ENCODE results near the gene JADE2. TPM values are rescaled to one million over a fixed set of nuclear protein-coding genes. Genes with fewer than 3 reads are reported as not detected.

JADE2 gene
- polyA plus RNA-seq, 3 donors = 2.1 to 10.2 (median 3.1) TPM

- peak overlapping the region in 2 of 7 donors; percentile 3 to 4 for H3K27ac Mint-ChIP-seq
- no peaks in the 10 kb centered on the region for H3K4me1 Mint-ChIP-seq
- Histone ChIP-seq H3K4me2 (replicated peaks; ENCODE audit: extremely low read depth, low read length, poor library complexity, severe bottlenecking) (no peak overlapping the region), H3K4me3 (replicated peaks in 1 of 3; ENCODE audit: low read depth in 2 of 3, low read length in 3 of 3) (no peak overlapping the region), H3K79me2 (ENCODE audit: insufficient read depth, low read length) (no peaks in the 10 kb centered on the region), H3K9ac (ENCODE audit: insufficient read depth, low read length, poor library complexity, severe bottlenecking) (no peak overlapping the region), H3K27ac (ENCODE audit: low read depth in 1 of 2, low read length in 2 of 2) (no peak overlapping the region), H4K20me1 (ENCODE audit: insufficient read depth, low read length) (no peaks in the 10 kb centered on the region), H3K4me1 (ENCODE audit: control insufficient read depth in 1 of 2, insufficient read depth in 2 of 2, low read length in 2 of 2) (no peaks in the 10 kb centered on the region), H3K27me3 (ENCODE audit: control insufficient read depth in 2 of 2, insufficient read depth in 2 of 2, low read length in 2 of 2) (no peaks in the 10 kb centered on the region), H3K9me3 (replicated peaks in 1 of 2; ENCODE audit: control insufficient read depth in 1 of 2, insufficient read depth in 1 of 2, low read length in 2 of 2) (no peaks in the 10 kb centered on the region), H3K36me3 (replicated peaks in 1 of 2; ENCODE audit: control insufficient read depth in 1 of 2, insufficient read depth in 2 of 2, low read length in 2 of 2) (peaks cover 26 to 43% of the 10 kb centered on the region in 2 donors), H2AFZ (ENCODE audit: insufficient read depth, low read depth, low read length, poor library complexity, severe bottlenecking) (no peak overlapping the region)
- no peaks in the 10 kb centered on the region for H3K9me3 Mint-ChIP-seq
- H3K4me3 Mint-ChIP-seq = no peak overlapping the region
- no peak for TF ChIP-seq CTCF (IDR thresholded peaks at IDR 0.05)
- no peak for DNase-seq
- intact Hi-C loops (cut with micrococcal nuclease) = no loop called here
- peaks cover 0 to 4% (median 3%) of the 10 kb centered on the region in 3 donors for H3K27me3 Mint-ChIP-seq (ENCODE audit: low read depth in 3 of 3)
- WGBS (ENCODE audit: insufficient coverage) = no CpG with 5 or more reads among the region's 3 CpGs
- peaks cover 29 to 44% of the 10 kb centered on the region in 2 donors for H3K36me3 Mint-ChIP-seq
Observed at GRCh38 chr5:134600600-134600999, 75.1 kb downstream of the JADE2 start.

DNA sequence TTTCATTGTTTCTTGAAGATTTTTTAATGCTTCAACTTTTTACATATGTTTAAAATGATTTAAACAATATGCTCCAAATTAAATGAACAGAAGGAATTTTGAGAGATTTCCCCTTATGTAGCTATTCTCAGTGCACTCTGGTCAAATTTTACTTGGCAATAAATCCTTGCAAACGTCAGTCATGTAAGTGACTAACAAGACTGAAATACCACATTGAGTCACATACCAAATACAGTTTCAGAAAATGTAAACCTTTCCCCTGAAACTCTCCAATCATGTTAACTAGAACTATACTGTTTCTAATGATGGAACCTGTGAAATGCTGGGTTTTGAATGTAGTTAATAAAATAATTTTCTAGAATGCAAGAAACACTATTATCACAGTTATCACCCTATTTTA lies 77.6 kb downstream of the JADE2 start:
- no peak overlapping the region for H2AFZ ChIP-seq (ENCODE audit: insufficient read depth, low read depth, low read length, poor library complexity, severe bottlenecking)
- H3K4me1 ChIP-seq (ENCODE audit: control insufficient read depth in 1 of 2, insufficient read depth in 2 of 2, low read length in 2 of 2) = no peaks in the 10 kb centered on the region
- no peak overlapping the region for H3K9ac ChIP-seq (ENCODE audit: insufficient read depth, low read length, poor library complexity, severe bottlenecking)
- H3K4me3 Mint-ChIP-seq = no peak overlapping the region
- H3K9me3 Mint-ChIP-seq = no peaks in the 10 kb centered on the region
- H3K27ac ChIP-seq (ENCODE audit: low read depth in 1 of 2, low read length in 2 of 2) = no peak overlapping the region
- no peaks in the 10 kb centered on the region for H3K27me3 ChIP-seq (ENCODE audit: control insufficient read depth in 2 of 2, insufficient read depth in 2 of 2, low read length in 2 of 2)
- H3K4me2 ChIP-seq (replicated peaks; ENCODE audit: extremely low read depth, low read length, poor library complexity, severe bottlenecking) = no peak overlapping the region
- DNase-seq = no peak
- no peaks in the 10 kb centered on the region for H4K20me1 ChIP-seq (ENCODE audit: insufficient read depth, low read length)
- H3K36me3 Mint-ChIP-seq = peaks cover 50 to 69% of the 10 kb centered on the region in 2 donors
- H3K4me3 ChIP-seq (replicated peaks in 1 of 3; ENCODE audit: low read depth in 2 of 3, low read length in 3 of 3) = no peak overlapping the region
- H3K36me3 ChIP-seq (replicated peaks in 1 of 2; ENCODE audit: control insufficient read depth in 1 of 2, insufficient read depth in 2 of 2, low read length in 2 of 2) = peaks cover 49 to 67% of the 10 kb centered on the region in 2 donors
- H3K27me3 Mint-ChIP-seq (ENCODE audit: low read depth in 3 of 3) = peaks cover 0 to 4% (median 2%) of the 10 kb centered on the region in 3 donors
- H3K9me3 ChIP-seq (replicated peaks in 1 of 2; ENCODE audit: control insufficient read depth in 1 of 2, insufficient read depth in 1 of 2, low read length in 2 of 2) = no peaks in the 10 kb centered on the region
- no peak for TF ChIP-seq CTCF (IDR thresholded peaks at IDR 0.05)
- no peaks in the 10 kb centered on the region for H3K4me1 Mint-ChIP-seq
- no CpG with 5 or more reads among the region's 1 CpG for WGBS (ENCODE audit: insufficient coverage)
- H3K79me2 ChIP-seq (ENCODE audit: insufficient read depth, low read length) = no peaks in the 10 kb centered on the region
- H3K27ac Mint-ChIP-seq = no peak overlapping the region
- intact Hi-C loops (cut with micrococcal nuclease) = no loop called here
